NB4 (cell line): ENCODE results near the gene CFAP43.

ENCODE experiments used
- CTCF ChIP-seq: IDR thresholded peaks from one replicate; pipeline ENCODE4 v1.5.1; 2012; ENCODE audit warnings: low read depth, low read length
- POLR2A ChIP-seq: IDR thresholded peaks from 2 replicates; pipeline ENCODE4 v1.6.1; 2011; ENCODE audit warnings: mild to moderate bottlenecking; ENCODE audit not compliant: insufficient read length; ENCODE audit errors: extremely low read depth

GRCh38 chr10:104195706-104196105 is 36.5 kb downstream of the CFAP43 start:
- TF ChIP-seq CTCF (no peak), POLR2A (no peak)
